Stomach smooth muscle (tissue), 2 donors: ENCODE measurements around the gene MRPL4.

ENCODE experiments used
- H3K27ac ChIP-seq: one replicate; pipeline ENCODE4 v1.7.0; 2013; ENCODE audit warnings: mild to moderate bottlenecking, low read length, inconsistent platforms
- H3K27me3 ChIP-seq, 2 donors: one replicate each; pipeline ENCODE4 v1.7.0; 2013; ENCODE audit warnings: low read length in 2 of 2; ENCODE audit not compliant: insufficient read depth in 2 of 2, control insufficient read depth in 1 of 2
- H3K36me3 ChIP-seq, 2 donors: one replicate each; pipeline ENCODE4 v1.7.0; 2013; ENCODE audit warnings: low read length in 2 of 2; ENCODE audit not compliant: control insufficient read depth in 2 of 2, insufficient read depth in 2 of 2
- H3K4me1 ChIP-seq: one replicate; pipeline ENCODE4 v1.7.0; 2013; ENCODE audit warnings: low read length; ENCODE audit not compliant: control insufficient read depth, insufficient read depth
- H3K4me3 ChIP-seq, 2 donors: one replicate each; pipeline ENCODE4 v1.7.0; 2013; ENCODE audit warnings: low read length in 2 of 2
- H3K9ac ChIP-seq, 2 donors: one replicate each; pipeline ENCODE4 v1.7.0; 2013; ENCODE audit warnings: low read length in 2 of 2, mild to moderate bottlenecking in 1 of 2
- H3K9me3 ChIP-seq, 2 donors: one replicate each; pipeline ENCODE4 v1.7.0; 2013; ENCODE audit warnings: low read length in 2 of 2; ENCODE audit not compliant: control insufficient read depth in 2 of 2
- donor health status: healthy.
- donor health status: Pancreatic carcinoma.

Gene MRPL4

DNA sequence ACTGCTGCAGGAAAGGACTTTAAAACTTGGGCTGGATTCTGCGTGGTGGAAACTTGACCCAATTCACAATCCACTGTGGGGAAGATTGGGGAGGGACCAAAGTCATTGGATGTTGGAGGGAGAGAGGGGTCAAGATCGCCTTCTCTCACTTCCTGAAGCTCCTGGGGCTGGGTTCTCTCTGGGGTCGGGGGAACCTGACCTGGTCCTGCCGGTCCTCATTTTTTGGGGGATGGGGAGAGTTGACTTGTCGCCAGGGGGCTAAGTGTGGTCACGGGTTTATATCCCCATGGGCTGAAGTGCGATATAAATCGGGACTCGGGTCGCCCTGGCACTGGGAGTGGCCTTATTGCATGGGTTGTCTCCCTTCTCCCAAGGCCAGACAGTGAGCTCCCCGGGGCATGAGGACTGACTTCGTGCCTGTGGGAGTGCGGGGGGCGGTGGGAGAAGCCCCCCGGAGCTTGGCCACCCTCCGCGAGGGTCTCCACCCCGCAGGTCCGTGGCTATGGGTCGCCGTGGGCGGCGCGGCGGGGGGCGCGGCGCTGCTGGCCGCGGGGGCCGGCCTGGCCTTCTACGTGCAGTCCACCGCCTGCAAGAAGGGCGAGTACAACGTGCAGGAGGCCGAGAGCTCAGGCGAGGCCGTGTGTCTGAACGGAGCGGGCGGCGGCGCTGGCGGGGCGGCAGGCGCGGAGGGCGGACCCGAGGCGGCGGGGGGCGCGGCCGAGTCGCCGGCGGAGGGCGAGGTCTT is 44.0 kb downstream of the MRPL4 start:
- H3K4me3 ChIP-seq: peak overlapping the region in 1 of 2 donors; percentile 35
- no peak overlapping the region for H3K9ac ChIP-seq
- H3K27ac ChIP-seq: no peak overlapping the region
- peaks cover 53 to 64% of the 10 kb centered on the region in 2 donors for H3K27me3 ChIP-seq
- no peaks in the 10 kb centered on the region for H3K9me3 ChIP-seq
- no peaks in the 10 kb centered on the region for H3K36me3 ChIP-seq
- peaks cover 25% of the 10 kb centered on the region for H3K4me1 ChIP-seq

DNA sequence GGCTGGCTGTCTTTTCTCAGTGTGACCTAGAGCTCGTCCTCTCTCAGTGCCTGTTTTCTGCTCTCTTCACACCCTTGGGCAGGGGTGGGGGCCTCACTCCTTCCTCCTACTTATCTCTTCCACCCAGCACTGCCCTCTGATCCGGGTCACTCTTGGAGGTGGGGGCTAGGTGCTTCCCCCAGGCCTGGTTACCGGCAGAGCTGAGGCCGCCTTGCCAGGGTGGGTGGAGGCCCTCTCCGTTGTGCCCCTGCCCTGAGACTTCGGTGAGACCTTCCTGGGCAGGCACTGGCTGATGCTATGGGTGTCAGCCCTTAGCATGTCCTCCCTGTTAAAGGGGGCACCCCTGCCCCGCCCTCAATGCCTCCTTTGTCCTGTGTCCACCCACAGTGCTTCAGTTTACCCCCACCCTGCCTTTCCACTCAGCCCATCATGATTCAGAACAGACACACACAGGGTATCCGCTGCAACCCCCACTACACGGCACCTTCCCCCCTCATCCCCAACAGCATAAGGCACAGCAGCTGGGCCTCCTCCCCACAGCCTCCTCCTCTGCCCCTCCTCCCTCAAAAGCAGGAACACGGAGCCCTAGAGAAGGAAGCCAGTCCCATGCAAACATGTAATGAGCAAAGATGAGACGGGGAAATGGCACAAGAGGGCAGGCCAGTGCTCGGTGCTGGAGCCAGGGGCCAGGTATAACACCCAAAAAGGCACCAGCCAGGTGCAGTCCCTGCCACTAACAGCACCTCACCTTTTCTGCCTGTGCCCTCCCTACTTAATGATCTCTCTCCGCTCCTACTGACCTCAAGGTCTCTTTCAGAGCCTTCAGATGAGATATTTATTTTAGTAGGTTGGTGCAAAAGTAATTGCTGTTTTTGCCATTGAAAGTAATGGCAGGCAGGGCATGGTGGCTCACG is 47.8 kb downstream of the MRPL4 start:
- Histone ChIP-seq H3K27me3 (peaks cover 17 to 29% of the 10 kb centered on the region in 2 donors), H3K9ac (no peak overlapping the region), H3K4me1 (peaks cover 4% of the 10 kb centered on the region), H3K27ac (no peak overlapping the region), H3K4me3 (no peak overlapping the region), H3K36me3 (no peaks in the 10 kb centered on the region), H3K9me3 (no peaks in the 10 kb centered on the region)

DNA sequence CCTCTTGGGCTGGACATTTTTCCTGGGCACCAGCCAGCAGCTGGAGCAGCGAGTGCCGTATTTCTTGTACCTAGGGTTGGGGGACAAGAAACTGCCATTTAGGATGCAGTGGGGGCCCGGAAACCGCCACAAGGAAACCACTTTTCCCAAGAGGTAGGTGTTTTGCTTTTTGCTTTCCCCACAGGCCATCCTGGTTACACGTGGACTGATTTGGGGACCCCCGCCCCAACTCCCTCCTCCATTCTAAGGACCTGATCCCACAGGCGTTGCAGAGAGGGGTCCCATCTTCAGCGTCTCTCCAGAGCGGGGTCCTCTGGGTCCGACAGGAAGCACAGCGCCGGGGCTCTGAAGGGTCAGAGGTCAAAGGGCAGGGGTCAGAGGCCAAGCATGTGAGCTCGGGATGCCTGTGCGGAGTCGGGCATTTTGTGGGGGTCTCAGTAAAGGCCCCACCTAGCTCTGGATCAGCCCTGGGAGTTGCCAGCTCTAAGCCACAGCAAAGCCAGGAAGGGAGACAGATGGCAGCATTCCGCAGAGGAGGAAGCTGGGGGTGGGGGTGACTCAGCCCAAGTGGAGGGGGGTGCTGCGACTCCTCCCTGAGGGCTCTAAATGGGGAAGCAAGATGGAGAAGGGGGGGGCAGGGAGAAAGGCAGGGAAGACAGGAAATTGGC is 53.3 kb downstream of the MRPL4 start:
- no peaks in the 10 kb centered on the region for H3K9me3 ChIP-seq
- H3K4me1 ChIP-seq: peaks cover 2% of the 10 kb centered on the region
- no peak overlapping the region for H3K27ac ChIP-seq
- H3K27me3 ChIP-seq: peaks cover 0 to 3% of the 10 kb centered on the region in 2 donors
- peaks cover 3% of the 10 kb centered on the region in 2 donors for H3K36me3 ChIP-seq
- no peak overlapping the region for H3K9ac ChIP-seq
- H3K4me3 ChIP-seq: no peak overlapping the region

DNA sequence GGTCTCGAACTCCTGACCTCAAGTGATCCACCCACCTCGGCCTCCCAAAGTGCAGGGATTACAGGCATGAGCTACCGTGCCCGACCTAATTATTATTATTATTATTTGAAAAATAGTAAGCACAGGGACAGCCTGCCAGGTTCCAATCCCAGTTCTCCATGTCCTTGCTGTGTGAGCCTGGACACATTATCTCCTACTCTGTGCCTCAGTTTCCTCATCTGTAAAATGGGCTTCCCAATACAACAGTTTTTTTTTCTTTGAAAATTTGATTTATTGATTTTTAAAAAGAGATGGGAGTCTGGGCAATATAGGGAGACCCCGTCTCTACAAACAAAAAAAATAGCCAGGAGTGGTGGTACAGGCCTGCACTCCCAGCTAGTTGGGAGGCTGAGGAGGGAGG is 54.3 kb downstream of the MRPL4 start:
- H3K27ac ChIP-seq: no peak overlapping the region
- no peak overlapping the region for H3K4me3 ChIP-seq
- peaks cover 2% of the 10 kb centered on the region for H3K4me1 ChIP-seq
- H3K9ac ChIP-seq: no peak overlapping the region
- H3K36me3 ChIP-seq: peaks cover 3 to 4% of the 10 kb centered on the region in 2 donors
- no peaks in the 10 kb centered on the region for H3K9me3 ChIP-seq
- peaks cover 0 to 3% of the 10 kb centered on the region in 2 donors for H3K27me3 ChIP-seq

DNA sequence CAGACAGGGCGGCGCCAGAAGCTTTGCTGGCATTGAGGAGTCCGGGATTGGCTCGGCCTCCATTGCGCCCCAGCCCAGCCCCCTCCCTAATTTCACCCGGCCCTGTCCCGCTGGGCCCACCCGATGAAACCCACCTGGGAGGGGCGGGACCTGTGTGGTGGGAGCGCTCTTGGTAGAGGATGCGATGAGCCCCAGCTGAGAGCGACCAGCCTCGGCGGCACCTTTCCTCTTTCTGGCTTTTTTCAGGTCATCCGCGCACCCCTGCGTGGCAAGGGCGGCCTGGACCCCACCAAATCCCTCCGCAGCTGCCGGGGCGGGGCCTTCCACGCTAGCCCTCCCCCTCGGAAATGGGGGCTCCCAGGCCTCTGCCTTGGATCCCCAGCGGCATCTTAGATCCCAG is 57.4 kb downstream of the MRPL4 start, which contains the start of gene ZGLP1:
ZGLP1 (minus strand) TSS at position 393 of the 400 bp plus-strand sequence.
- no peak within 1 kb of the TSS for H3K27ac ChIP-seq
- H3K4me1 ChIP-seq: peaks cover 2% of the 10 kb centered on the region
- no peaks in the 10 kb centered on the region for H3K9me3 ChIP-seq
- no peaks in the 10 kb centered on the region for H3K27me3 ChIP-seq
- no peak within 1 kb of the TSS for H3K4me3 ChIP-seq
- peaks cover 3 to 6% of the 10 kb centered on the region in 2 donors for H3K36me3 ChIP-seq
- H3K9ac ChIP-seq: no peak within 1 kb of the TSS
